PFSK-1 (cell line): ENCODE results near the gene VWF.

Experiments
- FOXP2 ChIP-seq: optimal IDR thresholded peaks from 2 replicates; pipeline ENCODE3; 2011; ENCODE audit warnings: borderline replicate concordance, control low read depth, inconsistent platforms; ENCODE audit not compliant: insufficient read depth; ENCODE audit errors: extremely low read length, extremely low read depth
- POLR2AphosphoS5 ChIP-seq: IDR thresholded peaks from 2 replicates; pipeline ENCODE4 v1.6.1; 2012; ENCODE audit warnings: low read depth, mild to moderate bottlenecking, control low read depth, low read length, moderate library complexity
- REST ChIP-seq, 2 experiments: IDR thresholded peaks; 2 replicates each; pipeline versions ENCODE4 v1.6.1 to v1.8.0; 2011 to 2012; ENCODE audit warnings: low read depth in 2 of 2, low read length in 2 of 2, control low read depth in 1 of 2, inconsistent platforms in 1 of 2, mild to moderate bottlenecking in 1 of 2, moderate library complexity in 1 of 2; ENCODE audit not compliant: insufficient read depth in 1 of 2
- SIN3A ChIP-seq: IDR thresholded peaks from 2 replicates; pipeline ENCODE4 v1.6.1; 2012; ENCODE audit warnings: mild to moderate bottlenecking, low read length, moderate library complexity, borderline replicate concordance; ENCODE audit not compliant: insufficient read depth
- TAF1 ChIP-seq: IDR thresholded peaks from 2 replicates; pipeline ENCODE4 v1.6.1; 2012; ENCODE audit warnings: low read length, control low read depth, borderline replicate concordance; ENCODE audit not compliant: insufficient read depth

Gene VWF

GRCh38 chr12:6059860-6060565 is 64.5 kb downstream of the VWF start:
- TF ChIP-seq POLR2AphosphoS5 (no peak), TAF1 (no peak), REST (IDR thresholded peaks at IDR 0.05; ENCODE audit: insufficient read depth in 1 of 2, low read depth in 2 of 2, low read length in 2 of 2) (no peak), SIN3A (no peak), FOXP2 (no peak)

GRCh38 chr12:6059221-6059620 is 65.2 kb downstream of the VWF start:
- no peak for TF ChIP-seq SIN3A
- no peak for TF ChIP-seq TAF1
- TF ChIP-seq POLR2AphosphoS5 = no peak
- TF ChIP-seq FOXP2 = no peak
- TF ChIP-seq REST (IDR thresholded peaks at IDR 0.05; ENCODE audit: insufficient read depth in 1 of 2, low read depth in 2 of 2, low read length in 2 of 2) = no peak

- TF ChIP-seq TAF1 (no peak), FOXP2 (no peak), POLR2AphosphoS5 (no peak), SIN3A (no peak), REST (IDR thresholded peaks at IDR 0.05; ENCODE audit: insufficient read depth in 1 of 2, low read depth in 2 of 2, low read length in 2 of 2) (no peak)
Observed at GRCh38 chr12:6058481-6059161, 65.8 kb downstream of the VWF start.

- TF ChIP-seq FOXP2 (no peak), TAF1 (no peak), REST (IDR thresholded peaks at IDR 0.05; ENCODE audit: insufficient read depth in 1 of 2, low read depth in 2 of 2, low read length in 2 of 2) (no peak), SIN3A (no peak), POLR2AphosphoS5 (no peak)
Observed at GRCh38 chr12:6057700-6058099, 66.8 kb downstream of the VWF start.
